ENCODE results near the gene TIGD4.

The TIGD4 gene

DNA sequence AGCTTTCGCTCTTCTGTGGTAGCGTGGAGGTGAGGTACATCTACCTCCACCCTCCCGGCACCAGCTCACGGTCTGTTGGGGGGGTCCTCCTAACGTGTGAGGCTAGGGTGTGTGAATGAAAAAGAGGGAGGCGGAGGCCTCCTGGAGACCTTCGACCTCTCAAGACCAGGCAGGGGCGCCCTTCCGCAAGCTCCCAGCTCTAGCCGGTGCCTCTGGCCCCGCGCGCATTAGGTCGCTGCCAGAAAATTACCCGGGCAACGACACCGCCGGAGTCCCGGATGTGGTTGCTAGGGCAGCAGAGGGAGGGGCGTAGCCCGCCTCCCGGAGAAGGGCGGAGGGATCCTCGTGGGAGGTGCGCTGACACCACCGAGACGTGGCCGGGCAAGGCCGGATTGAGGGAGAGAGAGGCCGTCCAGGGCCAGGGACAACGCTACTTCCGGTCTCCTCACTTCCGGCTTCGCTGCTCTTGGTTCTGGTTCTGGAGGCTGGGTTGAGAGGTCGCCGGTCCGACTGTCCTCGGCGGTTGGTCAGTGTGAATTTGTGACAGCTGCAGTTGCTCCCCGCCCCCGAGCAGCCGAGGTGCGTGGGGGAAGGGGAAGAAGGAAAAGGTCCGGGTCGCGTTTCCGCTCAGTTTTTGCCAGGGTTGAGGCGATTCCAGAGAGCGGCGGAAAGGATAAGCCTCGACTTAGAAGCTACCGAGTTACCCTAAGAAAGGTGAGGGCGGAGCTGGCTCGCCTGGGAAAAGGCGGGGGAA is at the start of gene TIGD4, which contains the start of gene ARFIP1:
Gene TIGD4 (minus strand): TSS at position 218 of the 754 bp plus-strand sequence. CDS start 8,726 bp downstream, outside the sequence.
Gene ARFIP1 (plus strand): TSS at position 442 of the 754 bp plus-strand sequence. CDS start 49,680 bp downstream, outside the sequence.
- DNase-seq = peak; percentile 96

DNA sequence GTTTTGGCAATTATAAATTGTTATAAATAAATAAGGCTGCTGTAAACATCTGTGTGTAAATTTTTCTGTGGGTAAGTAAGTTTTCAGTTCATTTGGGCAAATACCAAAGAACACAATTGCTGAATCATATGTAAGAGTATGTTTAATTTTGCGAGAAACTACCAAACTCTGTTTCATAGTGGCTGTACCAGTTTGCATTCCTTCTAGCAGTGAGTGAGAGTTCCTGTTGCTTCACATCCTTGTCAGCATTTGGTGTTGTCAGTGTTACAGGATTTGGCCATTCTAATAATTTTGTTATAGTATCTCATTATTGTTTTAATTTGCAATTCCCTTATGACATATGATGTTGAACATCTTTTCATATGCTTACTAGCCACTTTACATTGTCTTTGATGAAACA is 48.6 kb upstream of the TIGD4 start:
- no peak for DNase-seq

DNA sequence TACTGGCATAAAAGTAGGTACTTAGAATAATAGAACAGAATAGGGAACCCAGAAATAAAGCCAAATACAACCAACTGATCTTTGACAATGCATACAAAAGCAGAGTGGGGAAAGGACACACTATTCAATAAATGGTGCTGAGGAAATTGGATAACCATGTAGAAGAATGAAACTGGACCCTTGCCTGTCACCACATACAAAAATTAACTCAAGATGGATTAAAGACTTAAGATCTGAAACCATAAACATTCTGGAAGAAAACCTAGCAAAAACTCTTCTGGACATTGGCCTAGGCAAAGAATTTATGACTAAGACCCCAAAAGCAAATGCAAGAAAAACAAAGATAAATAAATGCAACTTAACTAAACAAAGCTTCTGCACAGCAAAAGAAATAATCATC is 45.8 kb upstream of the TIGD4 start:
- DNase-seq = no peak

DNA sequence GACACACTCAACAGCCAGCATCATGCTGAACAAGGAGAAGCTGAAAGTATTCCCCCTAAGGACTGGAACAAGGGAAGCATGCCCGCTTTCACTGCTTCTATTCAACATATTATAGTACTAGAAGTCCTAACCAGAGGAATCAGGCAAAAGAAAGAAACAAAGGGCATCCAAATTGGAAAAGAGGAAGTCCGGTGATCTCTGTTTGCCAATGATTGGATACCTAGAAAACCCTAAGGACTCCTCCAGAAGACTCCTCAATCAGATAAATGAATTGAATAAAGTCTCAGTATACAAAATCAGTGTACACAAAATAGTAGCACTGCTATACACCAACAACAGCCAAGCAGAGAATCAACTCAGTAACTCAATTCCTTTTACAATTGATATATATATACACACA is 45.0 kb upstream of the TIGD4 start:
- no peak for DNase-seq

DNA sequence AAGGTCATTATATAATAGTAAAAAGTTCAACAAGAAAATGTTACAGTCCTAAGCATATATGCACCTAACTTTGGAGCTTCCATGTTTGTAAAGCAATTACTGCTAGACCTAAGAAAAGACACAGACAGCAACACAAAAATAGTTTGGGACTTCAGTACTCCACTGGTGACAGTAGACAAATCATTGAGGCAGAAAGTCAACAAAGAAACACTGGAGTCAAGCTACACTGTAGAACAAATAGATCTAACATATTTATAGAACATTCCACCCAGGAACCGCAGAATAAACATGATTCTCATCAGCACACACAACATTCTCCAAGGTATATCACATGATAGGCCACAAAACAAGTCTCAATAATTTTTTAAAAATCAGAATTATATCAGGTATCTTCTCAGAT is 42.8 kb upstream of the TIGD4 start:
- no peak for DNase-seq

DNA sequence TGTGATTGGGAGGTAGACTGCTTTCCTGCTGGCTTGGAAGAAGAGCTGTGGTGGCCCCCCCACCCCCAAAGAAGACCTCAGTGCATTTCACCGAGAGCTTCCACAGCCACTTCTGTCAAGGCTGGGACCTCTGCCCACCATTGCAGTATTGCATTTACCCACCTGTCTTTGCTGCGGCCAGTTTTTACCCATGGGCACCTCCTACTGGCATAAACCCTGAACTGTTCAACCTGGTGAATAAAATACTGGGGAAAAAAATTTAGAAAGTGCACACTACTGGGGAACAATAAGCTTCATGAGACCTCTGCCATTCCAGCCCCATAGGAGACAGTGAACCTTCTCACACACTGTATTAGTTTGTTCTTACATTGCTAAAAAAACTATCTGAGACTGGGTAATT is 40.5 kb upstream of the TIGD4 start:
- DNase-seq = no peak

DNA sequence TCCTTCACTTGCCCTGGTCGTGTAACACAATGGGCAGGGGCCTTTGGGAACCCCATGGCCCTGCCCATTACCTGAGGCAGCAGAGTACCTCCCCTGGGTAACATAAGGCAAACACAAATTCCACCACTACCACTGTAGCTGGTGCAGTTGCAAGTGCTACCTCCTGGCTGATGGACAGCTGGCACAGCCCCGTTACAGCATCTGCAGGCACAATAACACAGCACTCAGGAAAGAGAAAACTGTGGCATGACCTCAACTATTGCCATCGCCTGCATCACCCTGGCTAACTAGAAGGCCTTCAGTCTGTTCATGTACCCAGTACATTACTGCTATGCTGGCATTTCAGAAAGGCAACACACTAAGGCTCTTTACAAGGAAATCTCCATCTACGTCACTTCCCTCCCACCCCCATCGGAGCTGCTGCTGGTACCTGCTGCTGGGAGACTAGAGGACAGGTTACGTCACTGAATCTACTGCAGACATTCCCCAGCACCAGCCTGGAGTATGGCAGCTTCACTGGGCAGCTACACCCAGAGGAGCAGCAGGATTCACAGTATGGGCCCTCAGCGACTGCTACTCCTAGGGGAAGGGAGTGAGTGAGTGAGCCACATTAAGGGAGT is 39.6 kb upstream of the TIGD4 start:
- DNase-seq = no peak

DNA sequence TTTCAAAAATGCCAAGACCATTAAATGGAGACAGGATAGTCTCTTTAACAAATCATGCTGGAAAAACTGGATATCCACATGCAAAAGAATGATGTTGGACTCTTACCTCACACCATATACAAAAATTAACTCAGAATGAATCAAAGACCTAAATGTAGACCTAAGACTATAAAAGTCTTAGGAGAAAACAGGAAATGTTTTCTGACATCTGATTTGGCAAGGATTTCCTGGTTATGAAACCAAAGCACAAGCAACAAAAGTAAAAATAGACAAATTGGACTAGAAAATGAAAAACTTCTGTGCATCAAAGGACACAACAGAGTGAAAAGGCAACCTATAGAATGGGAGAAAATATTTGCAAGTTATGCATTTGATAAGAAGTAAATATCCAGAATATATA is 37.8 kb upstream of the TIGD4 start:
- no peak for DNase-seq

DNA sequence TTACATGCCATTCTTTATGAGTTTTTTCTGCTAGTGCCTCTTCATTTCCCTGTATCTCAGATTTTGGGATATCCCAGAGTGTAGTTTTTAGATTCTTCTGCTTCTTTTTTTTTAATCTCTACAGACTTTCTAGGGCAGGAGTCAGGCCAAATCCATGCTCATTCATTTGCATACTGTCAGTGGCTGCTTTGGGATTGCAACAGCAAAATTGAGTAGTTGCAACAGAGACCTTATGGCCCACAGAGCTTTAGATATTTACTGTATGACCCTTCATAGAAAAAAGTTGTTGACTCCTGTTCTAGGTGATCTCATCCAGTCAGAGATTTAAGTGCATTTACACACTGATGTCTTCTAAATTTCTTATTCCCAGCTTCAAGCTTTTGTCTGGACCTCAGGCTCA is 35.5 kb upstream of the TIGD4 start:
- DNase-seq = no peak

DNA sequence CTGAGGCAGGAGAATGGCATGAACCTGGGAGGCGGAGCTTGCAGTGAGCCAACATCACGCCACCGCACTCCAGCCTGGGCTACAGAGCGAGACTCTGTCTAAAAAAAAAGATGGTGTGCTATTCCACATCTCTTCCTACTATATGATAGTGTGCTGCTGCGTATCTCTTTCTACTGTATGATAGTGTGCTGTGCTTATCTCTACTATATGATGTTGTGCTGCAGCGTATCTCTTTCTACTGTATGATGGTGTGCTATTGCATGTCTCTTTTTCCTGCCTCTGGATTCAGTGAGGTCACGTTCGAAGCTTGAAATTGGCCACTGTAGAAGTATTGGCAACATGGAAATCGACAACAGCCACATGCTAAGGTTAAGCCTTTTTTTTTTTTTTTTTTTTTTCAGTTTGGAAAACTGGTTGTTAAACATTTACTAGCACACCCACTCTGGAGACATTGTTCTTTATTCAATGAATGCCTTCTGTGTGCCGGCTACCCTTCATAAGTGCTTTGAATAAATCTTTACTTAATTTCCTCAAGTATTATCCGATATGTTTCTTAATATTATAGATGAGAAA is 31.3 kb upstream of the TIGD4 start:
- no peak for DNase-seq

DNA sequence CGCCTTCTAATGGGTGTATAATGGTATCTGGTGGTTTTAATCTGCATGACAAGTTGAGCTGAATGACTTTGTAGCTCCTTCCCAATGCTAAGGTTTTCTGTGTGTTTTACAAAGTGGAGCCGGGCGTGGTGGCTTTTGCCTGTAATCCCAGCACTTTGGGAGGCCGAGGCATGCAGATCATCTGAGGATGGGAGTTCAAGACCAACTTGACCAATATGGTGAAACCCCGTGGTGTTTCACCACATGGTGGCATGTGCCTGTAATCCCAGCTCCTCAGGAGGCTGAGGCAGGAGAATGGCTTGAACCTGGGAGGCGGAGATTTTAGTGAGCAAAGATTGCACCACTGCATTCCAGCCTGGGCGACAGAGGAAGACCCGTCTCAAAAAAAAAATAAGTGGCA is 29.1 kb upstream of the TIGD4 start:
- no peak for DNase-seq

DNA sequence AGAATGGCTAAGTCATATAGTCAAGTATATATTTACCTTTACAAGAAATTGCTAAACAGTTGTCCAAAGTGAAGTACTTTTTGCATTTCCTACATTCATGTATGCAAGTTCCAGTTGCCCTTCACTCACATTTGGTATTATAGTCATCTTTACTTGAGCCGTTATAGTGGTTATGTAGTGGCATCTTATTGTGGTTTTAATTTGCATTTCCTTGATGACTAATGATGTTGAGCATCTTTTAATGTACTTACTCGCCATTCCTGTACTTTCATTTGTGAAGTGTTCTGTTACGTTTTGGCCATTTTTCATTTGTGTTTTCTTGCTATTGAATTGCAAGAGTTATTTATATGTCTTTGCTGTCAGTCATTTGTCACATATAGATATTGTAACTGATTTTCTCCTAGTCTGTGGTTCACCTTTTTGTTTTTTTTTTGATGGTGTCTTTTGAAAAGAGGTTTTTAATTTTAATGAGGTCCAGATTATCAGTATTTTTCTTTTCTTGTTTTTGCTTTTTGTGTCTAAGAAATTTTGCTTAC is 27.8 kb upstream of the TIGD4 start:
- DNase-seq = no peak

DNA sequence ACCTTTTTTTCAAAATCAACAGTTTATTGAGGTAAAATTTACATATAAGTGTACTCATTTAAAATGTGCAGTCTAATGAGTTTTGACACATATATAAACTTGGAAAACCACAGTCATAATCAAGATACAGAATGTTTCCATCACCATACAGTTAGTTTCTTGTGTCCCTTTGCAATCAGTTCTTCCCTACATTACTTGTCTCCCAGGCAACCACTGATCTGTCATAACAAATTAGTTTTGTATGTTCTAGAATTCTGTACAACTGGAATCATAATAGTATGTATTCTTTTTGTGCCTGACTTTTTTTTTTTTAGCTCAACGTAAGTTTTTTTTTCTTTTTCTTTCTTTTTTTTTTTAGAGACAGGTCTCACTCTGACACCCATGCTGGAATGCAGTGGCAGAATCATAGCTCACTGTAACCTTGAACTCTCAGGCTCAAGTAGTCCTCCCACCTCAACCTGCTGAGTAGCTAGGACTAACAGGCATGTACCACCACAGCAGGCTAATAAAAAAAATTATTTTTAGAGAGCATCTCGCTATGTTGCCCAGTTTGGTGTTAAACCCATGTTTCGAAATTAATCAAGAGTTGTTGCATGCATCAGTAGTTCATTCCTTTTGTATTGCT is 27.1 kb upstream of the TIGD4 start:
- DNase-seq = no peak

DNA sequence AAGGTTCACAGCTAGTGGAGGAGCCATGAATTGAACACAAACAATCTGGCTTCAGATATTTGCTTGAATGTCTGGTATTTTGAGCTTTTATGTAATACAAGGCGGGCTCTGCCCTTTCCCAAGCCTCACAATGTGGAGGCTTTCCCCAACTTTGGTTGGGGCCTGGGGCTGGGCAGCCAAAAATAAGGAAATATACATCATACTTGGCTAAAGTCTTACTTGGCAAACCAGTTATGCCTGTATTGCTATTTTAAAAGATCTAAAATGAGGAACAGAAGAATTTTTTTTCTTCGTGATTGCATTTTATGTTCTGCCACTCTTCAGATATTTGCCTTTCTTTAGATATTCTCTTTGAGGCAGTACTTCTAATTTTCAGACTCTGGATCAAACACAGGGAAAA is 26.3 kb upstream of the TIGD4 start:
- no peak for DNase-seq

DNA sequence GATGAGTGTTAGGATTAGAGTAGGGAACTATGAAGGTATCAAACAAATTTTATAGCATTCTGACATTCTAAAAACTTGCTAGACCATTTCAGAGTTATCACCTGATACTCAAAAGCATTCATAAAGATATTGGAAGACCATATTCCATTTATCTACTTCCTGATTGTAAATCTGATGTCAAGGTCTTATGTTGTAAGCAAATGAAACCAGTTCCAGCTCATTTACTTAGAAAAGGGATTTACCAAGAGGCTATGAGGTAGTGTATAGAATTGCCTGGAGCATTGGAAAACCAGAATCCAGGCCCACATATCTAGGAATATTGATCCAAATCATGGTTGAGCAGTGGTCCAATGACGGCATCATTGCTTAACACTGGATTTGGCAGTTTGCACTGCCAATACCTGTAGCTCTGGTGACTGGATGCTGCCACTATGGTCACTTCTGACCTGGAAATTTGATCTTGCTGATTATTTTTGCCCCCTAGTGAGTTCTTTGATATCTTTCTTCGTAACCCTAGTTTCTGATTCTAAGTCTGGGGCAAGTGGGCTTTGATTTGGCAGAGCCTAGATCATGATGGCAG is 25.6 kb upstream of the TIGD4 start:
- DNase-seq = no peak

DNA sequence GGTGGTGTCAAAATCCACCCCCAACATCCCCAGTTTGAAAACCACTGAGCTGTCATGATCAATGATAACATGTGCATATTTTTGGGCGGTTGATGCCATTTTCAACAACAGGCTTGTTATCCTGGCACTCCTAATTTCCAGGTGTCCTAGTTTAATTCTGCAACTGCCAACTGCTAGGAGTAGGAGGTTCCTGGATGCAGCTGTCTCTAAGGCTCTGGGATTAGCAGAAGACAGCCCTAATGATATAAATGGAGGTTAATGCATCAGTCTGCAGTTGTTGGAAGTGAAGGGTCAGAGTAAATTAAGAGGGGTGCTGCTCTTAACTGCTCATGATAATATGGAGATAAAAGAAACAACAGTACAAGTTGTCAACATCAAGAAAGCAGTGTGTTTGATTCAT is 24.0 kb upstream of the TIGD4 start:
- DNase-seq = peak; percentile 38

DNA sequence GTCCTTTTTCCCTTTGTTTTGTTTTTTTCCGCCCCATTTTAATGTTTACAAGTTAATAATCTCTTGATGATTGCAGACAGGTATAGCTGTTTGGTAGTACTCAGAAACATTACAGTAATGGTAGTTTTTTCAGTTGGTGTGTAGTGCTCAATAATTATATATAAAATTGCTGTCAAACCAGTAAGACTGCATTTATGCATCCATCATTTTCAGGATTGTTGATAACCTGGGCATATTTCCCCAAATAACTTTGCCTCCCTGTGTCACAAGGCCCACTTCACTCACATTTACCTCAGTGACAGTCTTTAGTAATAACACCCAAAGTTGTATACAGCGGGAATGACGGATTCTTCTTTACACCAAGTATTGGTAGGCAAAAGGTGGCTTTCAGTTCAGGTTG is 16.4 kb upstream of the TIGD4 start:
- DNase-seq = no peak

DNA sequence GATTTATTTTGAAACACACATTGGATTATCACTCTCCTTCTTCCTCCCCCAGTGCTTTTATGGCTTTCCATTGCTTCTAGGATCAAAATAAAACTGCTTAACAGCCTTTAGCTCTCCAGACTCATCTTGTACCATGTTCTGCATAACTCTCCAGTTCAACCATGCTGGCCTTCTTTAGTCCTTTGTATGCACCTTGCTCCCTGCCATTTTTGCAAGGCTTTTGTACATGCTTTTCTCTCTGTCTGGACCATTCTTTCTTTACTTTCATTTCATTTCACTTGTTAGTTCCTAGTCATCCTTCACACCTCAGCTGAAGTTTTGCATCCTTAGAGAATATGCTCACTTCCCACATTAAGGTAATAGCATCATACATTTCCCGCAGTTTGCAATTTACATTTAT is 7.1 kb upstream of the TIGD4 start:
- DNase-seq = peak; percentile 6

DNA sequence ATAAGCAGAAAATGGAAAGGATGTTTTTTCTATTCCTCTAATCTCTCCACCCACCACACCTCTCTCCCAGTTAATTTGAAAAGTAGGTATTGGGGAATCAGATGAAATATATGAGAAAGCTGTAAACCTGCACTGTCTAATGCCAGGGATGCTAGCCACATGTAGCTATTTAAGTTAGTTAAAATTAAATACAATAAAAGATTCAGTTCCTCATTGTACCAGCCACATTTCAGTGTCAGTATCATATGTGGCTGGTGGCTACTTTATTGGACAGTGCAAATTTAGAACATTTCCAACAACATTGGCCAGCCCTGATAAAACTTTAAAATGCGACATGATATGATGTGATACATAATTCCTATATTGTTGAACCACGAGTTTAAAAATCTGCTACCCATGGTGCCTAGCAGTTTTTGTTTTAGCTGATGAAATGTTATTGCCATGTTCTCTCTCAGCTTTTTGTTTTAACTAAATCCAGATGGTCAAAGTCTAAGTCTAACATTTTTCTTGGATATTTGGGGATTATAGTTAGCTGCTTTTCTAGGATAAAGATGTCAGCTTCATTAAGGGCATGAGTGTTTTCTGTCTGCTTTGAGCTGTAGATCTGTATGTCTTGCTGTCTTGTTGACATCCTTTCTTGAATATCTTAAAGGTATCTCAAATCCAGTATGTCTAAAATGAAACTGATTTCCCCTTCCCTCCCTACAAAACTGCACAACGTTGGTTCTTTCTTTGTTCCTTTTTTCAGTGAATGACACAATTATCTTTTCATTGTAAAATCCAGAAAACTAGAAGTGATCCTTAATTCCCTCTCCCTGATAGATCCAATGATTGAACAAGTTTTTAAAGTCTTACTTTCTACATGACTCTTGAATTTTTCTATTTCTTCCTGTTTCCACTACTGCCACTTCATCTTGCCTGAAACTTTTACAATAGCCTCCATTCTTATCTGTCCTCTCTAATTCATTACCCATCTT is 6.4 kb upstream of the TIGD4 start:
- no peak for DNase-seq

DNA sequence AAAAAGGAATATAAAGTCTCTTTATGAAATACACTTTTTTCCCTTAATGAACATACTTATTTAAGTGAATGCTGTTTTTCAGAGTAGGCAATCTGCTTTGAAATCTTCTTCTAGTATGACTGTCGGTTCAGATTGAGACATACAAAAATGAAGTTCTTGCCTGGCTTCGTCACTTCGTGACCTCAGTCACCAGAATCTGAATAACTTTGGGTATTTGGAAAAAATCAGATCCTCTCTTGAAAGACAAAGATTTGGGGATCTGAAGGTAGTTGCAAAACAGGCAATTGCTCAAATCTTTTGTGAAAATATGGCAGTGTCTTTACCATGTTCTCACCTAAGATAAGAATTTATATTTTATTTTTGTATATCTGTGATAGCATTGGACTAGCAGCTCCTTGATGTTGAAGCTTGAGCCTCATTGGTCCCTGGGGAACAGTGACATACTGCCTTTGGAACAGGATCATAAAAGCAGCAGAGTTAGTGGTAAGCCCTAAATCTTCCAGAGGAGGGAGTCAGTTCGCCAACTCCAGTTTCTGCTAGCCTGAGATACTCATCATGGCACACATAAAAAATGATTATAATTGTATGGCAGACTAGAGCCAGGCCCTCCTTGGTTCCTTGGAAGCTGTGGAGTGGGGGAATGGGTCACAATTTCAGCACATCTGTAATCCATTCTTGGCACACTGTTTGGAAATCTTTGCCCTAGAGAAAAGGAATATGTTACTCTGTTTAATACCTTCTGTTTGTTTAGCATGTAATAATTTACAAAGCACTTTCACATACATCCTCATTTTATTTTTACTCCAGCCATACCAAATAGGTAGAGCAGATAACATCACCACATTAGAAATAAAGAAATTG is 5.2 kb upstream of the TIGD4 start:
- peak; percentile 90 for DNase-seq

DNA sequence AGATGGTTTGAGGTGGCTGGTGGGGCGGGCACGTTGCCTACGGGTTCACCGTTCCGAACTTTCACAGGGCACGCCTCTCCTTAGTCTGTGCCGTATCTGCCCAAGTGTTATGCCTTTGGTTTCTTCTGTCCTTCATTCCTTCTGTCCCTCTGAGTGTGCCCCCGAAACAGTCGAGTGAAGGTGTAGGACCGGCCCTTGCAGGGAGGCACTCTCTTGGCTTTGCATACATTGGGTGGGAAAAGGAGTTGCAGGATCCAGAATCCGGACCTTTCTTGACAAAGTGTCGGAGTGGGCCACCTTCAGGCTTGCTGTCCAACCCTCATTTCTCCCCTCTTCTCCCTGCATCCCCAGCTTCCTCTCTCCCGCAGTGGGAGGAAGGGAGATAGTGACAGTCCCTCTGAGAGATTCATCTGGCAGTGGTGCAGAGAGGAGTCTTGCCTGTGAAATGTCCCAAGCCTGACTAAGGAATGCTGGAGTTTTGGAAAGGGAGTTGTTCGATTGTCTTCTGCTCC is 793 bp upstream of the TIGD4 start:
- DNase-seq = peak; percentile 40
